Measurements from ENCODE around the gene APOL3.
"Not testable (repeated sequence)": the region's sequence is repeated elsewhere in the genome, so short reads cannot be mapped to it uniquely, and the experiment has no call there.

The APOL3 gene

GRCh38 chr22:36100908-36101307 lies 59.6 kb downstream of the APOL3 start:
- ATAC-seq, DNase-seq: not testable (repeated sequence)

- DNase-seq (no peak), ATAC-seq (no peak)
Observed at GRCh38 chr22:36100134-36100824, 60.3 kb downstream of the APOL3 start.

DNA sequence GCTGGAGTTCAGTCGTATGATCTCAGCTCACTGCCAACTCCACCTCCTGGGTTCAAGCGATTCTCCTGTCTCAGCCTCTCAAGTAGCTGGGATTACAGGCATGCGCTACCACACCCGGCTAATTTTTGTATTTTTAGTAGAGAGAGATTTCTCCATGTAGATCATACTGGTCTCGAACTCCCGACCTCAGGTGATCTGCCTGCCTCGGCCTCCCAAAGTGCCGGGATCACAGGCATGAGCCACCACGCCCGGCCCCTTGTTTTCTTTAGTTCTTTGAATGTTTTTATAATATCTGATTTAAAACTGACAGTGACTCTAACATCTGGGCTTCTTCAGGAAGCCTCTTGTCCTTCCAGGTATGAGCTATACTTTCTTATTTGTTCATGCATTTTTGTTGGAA lies 61.0 kb downstream of the APOL3 start:
- DNase-seq, ATAC-seq: not testable (repeated sequence)

DNA sequence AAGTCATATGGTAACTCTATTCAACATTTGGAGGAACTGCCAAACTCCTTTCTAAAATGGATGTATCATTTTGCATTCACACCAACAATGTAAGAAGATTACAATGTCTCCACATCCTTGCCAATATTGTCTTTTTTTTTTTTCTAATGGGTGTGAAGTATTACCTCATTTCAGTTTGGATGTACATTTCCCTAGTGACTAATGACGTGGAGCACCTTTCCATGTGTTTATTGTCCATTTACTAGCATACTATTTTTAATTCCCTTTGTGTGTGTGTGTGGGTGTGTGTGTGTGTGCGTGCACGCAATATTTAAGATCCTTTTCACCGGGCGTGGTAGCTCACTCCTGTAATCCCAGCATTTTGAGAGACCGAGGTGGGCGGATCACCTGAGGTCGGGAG lies 62.7 kb downstream of the APOL3 start:
- ATAC-seq, result no peak
- no peak for DNase-seq

- ATAC-seq, result not testable (repeated sequence)
Observed at GRCh38 chr22:36090772-36091171, 69.8 kb downstream of the APOL3 start.

More at GRCh38 chr22:36090772-36091171, 69.8 kb downstream of the APOL3 start:
- DNase-seq, result not testable (repeated sequence)

Measured in stimulated activated naive CD8-positive, alpha-beta T cell treated with anti-CD3 and anti-CD28 coated beads, Interleukin-15, Interleukin-2, amounts not matched to agents 100 U/mL and 50 U/mL, for 24 hours (primary cell).